ENCODE measurements around the gene LRP1B.

DNA sequence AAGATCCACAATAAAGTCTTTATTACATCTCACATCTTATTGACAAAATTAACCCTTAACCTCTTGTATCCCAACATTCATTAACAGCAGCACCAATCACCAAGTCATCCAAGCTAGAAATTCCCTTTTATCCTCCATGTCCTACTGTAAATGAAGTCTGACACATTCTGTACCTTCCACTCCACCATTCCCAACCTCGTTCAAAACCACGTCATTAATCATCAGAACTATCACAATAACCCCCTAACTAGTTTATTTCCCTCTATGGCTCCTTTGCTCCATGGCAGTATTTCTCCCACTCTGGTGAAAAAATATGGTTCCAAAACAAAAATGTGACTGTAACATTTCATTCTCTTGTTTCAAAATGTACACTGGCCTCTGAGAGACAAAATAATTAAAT is 1626.2 kb downstream of the LRP1B start:
- TF ChIP-seq, protein P1, sequence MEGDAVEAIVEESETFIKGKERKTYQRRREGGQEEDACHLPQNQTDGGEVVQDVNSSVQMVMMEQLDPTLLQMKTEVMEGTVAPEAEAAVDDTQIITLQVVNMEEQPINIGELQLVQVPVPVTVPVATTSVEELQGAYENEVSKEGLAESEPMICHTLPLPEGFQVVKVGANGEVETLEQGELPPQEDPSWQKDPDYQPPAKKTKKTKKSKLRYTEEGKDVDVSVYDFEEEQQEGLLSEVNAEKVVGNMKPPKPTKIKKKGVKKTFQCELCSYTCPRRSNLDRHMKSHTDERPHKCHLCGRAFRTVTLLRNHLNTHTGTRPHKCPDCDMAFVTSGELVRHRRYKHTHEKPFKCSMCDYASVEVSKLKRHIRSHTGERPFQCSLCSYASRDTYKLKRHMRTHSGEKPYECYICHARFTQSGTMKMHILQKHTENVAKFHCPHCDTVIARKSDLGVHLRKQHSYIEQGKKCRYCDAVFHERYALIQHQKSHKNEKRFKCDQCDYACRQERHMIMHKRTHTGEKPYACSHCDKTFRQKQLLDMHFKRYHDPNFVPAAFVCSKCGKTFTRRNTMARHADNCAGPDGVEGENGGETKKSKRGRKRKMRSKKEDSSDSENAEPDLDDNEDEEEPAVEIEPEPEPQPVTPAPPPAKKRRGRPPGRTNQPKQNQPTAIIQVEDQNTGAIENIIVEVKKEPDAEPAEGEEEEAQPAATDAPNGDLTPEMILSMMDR (IDR thresholded peaks at IDR 0.05), result no peak
- TF ChIP-seq POLR2A (IDR thresholded peaks at IDR 0.05), result no peak
- no peak for TF ChIP-seq POLR2AphosphoS5 (IDR thresholded peaks at IDR 0.05; ENCODE audit: insufficient read depth in 1 of 2, low read depth in 1 of 2)

All from vagina (tissue), 2 donors.